A549 (cell line): ENCODE results near the gene WIZ.

Source experiments
- CBX2 ChIP-seq: fragments of 200-600 bp; sonication (generic); IDR thresholded peaks from 2 replicates; pipeline ENCODE4 v1.6.1; 2016; ENCODE audit warnings: low read depth, mild to moderate bottlenecking, borderline replicate concordance
- NR3C1 ChIP-seq: fragments of >200 bp; sonication (Bioruptor Twin); formaldehyde crosslinking; IDR thresholded peaks from 3 replicates; pipeline ENCODE4 v1.6.1; 2017
- PHF8 ChIP-seq: fragments of 200-600 bp; sonication (generic); IDR thresholded peaks from 2 replicates; pipeline ENCODE4 v1.6.1; 2016; ENCODE audit warnings: low read depth, mild to moderate bottlenecking, antibody characterized with exemption, moderate library complexity, borderline replicate concordance
- POLR2A ChIP-seq: IDR thresholded peaks from 2 replicates; pipeline ENCODE4 v1.6.1; 2012; ENCODE audit warnings: mild to moderate bottlenecking, low read length
- TF ChIP-seq, protein P1 (sequence below): fragments of >200 bp; sonication (Bioruptor Twin); formaldehyde crosslinking; IDR thresholded peaks from 3 replicates; pipeline ENCODE4 v1.5.1; 2016
- TF ChIP-seq, protein P2 (sequence below): fragments of 200-600 bp; sonication (generic); IDR thresholded peaks from 2 replicates; pipeline ENCODE4 v1.6.1; 2016; ENCODE audit warnings: antibody characterized with exemption, mild to moderate bottlenecking, moderate library complexity

DNA sequence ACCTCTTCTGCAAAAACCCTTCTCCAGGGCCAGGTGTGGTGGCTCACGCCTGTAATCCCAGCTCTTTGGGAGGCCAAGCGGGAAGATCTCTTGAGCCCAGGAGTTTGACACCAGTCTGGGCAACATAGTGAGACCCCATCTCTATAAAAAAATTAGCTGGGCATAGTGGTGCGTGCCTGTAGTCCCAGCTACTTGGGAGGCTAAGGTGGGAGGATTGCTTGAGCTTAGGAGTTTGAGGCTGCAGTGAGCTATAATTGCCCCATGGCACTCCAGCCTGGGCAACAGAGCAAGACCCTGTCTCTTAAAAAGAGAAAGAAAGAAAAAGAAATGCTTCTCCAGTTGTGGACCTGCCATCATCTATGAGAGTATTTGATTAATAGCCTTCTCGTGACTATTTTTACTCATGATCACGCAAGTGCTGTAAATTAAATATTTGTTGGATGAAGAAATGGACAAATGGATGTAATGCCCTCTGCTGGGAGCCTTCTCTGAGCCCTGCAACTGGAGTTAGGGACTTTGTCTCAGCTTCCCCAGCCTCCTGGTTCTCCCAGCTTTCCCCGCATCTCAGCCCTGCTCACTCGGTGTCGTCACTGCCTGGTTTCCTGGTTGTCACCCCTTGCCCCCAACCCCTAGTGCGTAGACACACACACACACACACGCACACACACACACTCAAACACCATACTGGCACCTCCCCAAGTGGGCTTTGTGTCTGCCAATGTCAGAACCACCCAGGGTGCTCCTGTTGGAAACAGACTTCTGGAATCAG is 12.2 kb downstream of the WIZ start:
- TF ChIP-seq CBX2 (no peak), NR3C1 (no peak), POLR2A (no peak), PHF8 (no peak)
- TF ChIP-seq, protein P1, sequence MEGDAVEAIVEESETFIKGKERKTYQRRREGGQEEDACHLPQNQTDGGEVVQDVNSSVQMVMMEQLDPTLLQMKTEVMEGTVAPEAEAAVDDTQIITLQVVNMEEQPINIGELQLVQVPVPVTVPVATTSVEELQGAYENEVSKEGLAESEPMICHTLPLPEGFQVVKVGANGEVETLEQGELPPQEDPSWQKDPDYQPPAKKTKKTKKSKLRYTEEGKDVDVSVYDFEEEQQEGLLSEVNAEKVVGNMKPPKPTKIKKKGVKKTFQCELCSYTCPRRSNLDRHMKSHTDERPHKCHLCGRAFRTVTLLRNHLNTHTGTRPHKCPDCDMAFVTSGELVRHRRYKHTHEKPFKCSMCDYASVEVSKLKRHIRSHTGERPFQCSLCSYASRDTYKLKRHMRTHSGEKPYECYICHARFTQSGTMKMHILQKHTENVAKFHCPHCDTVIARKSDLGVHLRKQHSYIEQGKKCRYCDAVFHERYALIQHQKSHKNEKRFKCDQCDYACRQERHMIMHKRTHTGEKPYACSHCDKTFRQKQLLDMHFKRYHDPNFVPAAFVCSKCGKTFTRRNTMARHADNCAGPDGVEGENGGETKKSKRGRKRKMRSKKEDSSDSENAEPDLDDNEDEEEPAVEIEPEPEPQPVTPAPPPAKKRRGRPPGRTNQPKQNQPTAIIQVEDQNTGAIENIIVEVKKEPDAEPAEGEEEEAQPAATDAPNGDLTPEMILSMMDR, result no peak
- TF ChIP-seq, protein P2, sequence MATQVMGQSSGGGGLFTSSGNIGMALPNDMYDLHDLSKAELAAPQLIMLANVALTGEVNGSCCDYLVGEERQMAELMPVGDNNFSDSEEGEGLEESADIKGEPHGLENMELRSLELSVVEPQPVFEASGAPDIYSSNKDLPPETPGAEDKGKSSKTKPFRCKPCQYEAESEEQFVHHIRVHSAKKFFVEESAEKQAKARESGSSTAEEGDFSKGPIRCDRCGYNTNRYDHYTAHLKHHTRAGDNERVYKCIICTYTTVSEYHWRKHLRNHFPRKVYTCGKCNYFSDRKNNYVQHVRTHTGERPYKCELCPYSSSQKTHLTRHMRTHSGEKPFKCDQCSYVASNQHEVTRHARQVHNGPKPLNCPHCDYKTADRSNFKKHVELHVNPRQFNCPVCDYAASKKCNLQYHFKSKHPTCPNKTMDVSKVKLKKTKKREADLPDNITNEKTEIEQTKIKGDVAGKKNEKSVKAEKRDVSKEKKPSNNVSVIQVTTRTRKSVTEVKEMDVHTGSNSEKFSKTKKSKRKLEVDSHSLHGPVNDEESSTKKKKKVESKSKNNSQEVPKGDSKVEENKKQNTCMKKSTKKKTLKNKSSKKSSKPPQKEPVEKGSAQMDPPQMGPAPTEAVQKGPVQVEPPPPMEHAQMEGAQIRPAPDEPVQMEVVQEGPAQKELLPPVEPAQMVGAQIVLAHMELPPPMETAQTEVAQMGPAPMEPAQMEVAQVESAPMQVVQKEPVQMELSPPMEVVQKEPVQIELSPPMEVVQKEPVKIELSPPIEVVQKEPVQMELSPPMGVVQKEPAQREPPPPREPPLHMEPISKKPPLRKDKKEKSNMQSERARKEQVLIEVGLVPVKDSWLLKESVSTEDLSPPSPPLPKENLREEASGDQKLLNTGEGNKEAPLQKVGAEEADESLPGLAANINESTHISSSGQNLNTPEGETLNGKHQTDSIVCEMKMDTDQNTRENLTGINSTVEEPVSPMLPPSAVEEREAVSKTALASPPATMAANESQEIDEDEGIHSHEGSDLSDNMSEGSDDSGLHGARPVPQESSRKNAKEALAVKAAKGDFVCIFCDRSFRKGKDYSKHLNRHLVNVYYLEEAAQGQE, result no peak
